SHP77 treated with DMSO at 0.1 percent for 48 hours (cell line): ENCODE measurements around the gene ACOXL.
"Not testable (repeated sequence)": the region's sequence is repeated elsewhere in the genome, so short reads cannot be mapped to it uniquely, and the experiment has no call there.

Experiments used
- DNase-seq: peaks from one replicate; lab custom pipeline; 2025; lab: John Stamatoyannopoulos, UW

Gene ACOXL

DNA sequence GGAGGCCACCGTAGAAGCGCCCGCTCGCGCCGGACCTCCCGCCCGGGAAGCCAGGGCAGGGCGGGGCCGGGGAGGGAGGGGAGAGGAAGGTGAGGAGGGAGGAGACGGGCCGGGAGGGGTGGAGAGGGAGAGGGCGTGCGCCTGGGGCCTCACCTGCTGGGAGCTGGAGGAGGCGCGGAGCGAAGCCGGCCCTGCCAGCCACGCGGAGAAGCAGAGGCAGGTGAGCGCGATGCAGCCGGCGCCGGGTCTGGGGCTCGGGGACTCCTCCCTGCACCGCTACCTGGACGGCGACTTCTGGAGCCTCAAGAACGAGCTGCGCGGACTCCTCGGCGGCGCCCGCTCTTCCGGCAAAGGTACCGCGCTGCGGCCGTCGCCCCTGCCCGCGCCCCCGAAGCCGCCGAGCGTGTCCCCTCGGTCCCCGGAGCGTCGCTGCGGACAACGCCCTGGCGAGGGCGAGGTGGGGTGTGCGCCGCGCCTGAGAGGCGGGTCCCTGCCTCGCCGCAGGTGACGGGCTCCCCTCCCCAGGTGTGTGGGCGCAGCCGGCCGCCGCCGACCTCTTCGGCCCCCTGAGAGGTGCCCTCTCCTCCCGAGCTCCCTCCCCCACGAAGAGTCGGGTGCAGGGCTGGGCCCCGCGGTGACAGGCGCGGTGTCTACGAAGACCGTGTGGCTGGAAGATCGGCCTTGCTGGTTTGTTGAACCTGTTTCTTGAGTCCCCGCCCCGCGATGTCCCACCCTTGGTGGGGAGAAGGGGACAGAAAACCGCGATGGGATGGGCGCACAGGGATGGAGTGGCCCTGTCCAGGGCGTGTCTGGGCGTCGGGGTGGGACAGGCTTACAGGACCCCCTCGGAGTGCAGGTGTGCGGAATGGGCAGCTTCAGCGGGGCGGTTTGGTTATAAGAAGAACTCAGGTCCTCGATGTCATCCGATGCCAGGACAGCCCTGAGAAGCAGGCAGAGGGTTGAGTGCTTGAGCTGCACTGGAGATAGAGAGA is at the start of gene ACOXL:
ACOXL (plus strand) TSS at position 152 of the 992 bp plus-strand sequence. CDS start 35,817 bp downstream, outside the sequence.
- DNase-seq: no peak

DNA sequence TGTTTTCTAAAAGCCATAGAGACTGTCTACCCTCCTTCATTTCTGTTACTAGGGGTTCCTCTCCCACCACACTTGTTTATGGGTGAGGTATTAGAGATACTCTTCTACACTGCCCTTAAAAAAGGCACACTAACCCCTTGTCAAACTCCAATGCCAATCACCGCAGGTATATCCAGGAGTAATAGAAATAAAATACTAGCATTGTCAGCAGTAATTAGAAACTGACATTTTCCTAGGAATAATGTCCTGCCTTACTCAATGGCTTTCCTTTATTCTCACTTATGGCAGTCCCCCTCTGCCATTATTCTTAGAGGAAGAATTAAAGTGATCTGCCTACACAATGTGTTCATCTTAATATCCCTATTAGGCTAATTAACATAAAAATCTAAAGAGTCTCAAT is 49.5 kb upstream of the ACOXL start:
- DNase-seq: no peak

DNA sequence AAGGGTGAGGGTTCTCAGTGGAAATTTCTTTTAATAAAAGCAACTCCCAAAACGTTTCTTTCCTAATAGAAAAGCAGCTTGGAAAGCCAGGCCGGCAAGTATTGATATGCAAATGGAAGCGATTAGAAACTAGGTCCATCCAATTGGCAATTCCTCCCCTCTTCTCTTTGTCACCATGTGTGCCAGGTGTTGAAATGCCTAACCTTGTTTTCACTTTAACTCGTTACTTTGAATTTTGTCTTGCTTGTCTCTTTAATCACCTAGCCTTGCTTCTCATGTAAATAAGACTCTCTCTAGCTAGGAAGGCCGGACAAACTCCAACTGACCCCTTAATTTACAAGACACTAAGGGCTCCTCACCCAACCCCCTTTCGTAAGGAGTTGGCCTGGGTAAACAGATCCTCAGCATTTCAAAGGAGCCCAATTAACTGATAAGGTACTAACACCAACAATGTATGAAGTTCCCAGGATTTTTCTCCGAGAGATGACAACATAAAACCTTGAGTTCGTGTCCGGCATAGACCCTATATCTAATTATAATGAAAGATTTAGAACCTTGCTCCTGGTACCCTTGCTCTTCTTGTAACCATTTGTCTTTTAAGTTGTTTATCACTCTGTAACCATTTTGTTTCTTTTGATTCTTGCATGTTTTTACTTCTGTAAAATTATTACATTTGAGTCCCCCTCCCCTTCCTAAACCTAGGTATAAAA is 44.4 kb upstream of the ACOXL start:
- DNase-seq: not testable (repeated sequence)

DNA sequence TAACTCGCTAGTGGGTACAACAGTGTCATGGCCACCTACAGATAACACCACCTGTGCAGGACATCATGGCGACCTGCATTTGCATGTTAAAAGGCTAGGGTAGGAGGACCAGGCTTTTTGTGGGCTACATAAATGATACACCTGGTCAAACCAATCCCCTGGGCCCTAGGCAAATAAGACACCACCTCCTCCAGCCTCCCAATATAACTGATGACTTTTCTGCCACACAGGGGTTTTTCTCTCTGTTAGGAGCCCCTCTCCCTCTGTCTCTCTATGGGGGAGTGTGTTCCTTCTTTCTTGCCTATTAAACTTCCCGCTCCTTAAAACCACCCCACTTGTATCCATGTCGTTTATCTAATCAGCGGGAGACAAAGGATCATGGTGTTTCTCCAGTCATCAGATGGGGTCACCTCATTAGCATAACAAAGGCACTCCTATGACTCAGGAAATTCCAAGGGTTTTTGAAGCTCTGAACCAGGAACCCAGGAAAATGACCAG is 43.7 kb upstream of the ACOXL start:
- DNase-seq: no peak

DNA sequence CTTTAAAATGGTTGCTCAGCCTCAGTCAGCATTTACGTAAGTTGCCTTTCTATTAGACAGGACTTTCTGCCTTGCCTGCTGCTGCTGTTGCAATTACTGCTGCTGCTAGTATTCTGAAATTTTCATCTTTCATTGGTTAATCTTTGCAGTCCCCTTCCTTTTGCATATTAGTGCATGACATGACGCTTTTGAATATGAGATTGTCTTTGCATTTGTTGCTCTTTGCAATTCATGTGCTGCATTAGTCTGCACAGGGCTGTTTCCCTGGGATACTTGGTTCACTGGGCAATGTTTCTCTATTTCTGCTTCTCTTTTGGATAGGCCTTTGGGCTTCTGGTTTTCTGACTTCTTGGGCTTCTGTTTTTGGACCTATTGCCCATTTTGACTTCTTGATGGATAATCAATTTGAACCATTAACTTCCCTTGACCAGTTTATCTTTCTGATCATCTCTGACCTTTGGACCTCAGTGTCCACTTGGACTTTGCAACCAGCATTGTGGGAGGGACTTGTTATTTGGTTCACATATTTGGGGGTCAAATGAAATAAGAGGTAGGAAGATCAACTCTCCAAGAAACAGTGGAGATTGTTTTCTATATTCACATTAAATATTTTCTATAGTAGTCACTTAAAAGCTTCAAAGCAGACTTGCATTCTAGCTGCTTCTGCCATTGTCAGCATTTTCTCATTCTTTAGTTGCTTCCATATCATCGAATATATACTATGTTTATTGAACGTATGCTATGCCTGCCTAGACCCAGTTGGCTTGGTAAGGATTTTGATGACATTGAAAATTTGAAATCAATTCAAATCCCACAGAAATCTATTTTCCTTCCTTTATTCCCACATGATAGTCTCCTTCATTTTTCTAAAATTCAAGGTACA is 42.0 kb upstream of the ACOXL start:
- no peak for DNase-seq

DNA sequence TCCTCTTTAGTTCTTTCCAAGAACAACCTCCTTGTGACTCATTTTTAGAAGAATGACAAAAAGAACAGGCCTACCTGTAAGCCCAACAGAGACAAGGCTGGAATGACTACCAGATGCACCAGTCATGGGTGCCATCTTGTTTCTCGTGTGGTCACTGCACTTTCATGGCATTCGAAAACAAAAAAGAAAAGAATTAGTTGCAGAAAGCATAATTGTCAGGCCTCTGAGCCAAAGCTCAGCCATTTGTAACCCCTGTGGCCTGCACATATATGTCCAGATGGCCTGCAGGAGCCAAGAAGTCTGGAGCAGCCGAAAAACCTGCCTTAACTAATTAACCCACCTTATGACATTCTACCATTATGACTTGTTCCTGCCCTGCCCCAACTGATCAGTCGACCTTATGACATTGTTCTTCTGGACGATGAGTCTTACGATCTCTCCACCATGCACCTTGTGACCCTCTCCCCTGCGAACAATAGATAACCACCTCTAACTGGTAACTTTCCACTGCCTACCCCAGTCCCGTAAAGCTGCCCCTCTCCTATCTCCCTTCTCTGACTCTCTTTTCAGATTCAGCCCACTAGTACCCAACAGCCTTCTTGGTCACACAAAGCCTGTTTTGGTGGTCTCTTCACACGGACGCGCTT is 40.6 kb upstream of the ACOXL start:
- no peak for DNase-seq

DNA sequence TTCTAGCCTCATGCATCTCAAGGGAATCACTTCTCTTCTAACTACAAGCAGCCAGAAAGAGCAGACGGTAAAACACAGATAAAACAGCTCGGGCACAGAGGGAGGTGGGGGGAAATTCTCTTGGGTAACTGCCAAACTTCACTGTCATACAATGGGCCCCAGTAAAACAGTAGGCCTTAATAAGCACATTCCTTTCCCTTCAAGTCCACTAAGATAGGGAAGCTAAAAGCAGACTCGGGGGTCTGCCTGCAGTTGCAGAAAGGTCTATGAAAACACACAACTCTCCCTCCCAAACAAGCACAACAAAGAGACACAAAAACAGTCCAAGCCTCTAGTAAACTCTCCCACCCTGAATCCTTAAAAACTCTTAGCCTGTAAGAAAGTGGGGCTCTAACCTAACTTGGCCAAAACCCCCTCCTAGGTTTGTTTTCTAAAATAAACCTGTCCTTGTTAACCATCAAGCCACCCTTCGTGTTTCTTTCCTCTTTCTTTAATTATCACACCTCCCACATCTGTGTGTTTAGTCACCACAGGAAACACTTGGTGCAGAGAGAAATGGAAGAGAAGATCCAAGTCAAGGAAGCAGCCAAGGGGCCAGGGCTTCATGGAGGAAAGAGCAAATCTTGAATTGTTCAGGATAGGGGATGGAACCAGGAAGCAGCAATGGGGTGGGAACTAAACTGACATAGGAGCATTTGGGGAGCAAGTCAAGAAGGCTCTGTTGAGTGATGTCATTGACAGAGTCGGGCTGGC is 37.1 kb upstream of the ACOXL start:
- not testable (repeated sequence) for DNase-seq

DNA sequence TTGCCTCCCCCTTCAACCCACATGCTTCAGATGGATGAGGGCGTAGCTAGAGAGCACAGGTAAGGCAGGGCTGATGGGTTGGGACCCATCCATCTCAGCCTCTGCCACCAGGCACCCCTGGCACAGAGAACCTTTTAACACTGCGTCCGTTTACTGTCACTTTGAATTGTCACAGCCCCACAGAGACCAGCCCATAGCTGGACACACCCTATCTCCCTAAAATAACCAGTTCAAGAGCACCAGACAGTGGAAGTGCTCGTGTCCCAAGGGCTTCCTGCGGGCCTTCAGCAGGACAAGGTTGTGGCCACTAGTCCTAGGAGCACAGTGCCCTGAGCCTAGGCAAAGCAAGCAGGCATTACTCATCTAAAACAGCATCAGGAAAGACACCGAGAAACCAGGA is 34.1 kb upstream of the ACOXL start:
- DNase-seq: not testable (repeated sequence)

DNA sequence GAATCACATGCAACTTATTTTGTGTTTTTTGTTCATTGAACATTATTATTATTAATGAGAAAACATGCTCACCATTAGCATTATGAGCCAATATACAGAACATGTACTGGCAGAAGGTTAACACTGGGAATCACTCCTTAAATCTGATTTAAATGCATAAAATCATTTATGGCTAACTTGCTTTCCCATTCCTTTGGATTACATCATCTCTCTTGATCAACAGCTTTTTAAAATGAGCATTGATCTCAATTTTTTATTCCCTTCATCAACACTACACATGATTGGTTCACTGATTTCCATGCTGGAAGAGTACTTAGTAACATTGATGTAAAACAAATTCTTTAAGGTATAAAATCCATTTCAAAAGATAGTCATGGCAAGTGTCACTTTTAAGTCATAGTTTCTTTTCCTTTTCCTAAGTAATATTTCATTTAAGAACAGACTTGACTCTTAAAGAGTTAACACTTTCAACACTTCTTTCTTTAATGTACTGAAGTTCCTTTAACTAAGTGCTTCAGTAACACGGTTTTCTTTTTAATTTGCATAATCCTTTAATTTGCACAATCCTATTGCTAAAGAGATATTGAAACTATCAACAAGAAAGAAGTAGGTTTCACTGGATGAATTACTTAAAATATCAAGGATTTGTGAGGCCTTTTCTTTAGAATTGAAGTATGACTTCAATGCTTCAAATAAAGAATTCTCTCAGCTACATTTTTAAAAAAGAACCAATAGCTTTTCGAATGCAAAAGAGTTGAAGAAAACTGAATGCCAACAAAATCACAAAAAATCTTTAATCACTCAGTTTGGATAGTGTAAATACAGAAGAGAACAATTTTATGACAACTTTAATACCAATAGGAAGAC is 29.6 kb upstream of the ACOXL start:
- no peak for DNase-seq

DNA sequence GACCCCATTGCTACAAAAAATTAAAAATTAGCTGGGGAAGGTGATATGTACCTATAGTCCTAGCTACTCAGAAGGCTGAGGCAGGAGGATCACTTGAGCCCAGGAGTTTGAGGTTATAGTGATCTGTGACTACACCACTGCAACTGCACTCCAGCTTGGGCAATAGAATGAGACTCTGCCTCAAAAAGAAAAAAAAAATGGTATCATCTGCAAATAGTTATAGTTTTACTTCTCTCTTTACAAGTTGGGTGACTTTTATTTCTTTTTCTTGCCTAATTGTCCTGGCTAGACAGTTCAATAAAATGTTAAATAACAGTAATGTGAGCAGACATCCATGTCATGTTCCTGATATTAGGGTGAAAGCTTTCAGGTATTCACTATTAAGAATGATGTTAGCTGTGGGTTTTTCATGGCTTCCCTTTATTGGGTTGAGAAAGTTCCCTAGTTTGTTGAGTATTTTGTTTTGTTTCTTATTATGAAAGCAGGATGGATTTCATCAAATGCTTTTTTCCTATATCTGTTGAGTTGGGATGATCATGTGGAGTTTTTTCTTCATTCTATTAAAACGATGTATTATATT is 24.9 kb upstream of the ACOXL start:
- DNase-seq: no peak

DNA sequence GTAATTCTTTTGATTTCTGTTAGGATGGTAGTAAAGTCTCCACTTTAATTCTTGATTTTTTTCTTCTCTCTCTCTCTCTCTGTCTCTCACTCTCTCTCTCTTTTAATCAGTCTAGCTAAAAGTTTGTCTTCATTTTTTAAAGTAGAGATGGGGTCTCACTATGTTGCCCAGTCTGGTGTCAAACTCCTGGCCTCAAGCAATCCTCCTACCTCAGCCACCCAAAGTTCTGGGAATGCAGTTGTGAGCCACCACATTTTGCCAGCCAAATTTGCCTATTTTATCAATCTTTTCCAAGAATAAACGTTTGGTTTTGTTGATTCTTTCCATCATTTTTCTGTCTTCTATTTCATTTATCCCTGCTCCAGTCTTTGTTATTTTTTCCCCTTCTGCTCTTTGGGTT is 23.9 kb upstream of the ACOXL start:
- DNase-seq: no peak

DNA sequence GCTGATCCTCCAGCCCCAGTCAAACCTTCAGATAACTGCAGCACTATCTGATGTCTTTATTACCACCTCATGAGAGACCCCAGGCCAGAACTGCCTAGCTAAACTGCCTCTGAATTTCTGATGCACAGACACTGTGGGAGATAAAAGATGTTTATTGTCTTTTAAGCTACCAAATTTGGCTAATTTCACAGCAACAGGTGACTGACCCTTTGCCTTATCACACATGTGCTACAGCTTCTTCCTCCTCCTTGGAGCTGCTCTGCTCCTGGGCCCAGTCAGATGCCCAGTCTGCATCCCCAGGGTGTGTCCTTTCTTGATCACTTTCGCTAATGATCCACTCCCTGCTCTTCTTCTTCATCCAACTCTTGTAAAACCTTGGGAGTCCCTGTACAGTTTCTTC is 19.6 kb upstream of the ACOXL start:
- no peak for DNase-seq

DNA sequence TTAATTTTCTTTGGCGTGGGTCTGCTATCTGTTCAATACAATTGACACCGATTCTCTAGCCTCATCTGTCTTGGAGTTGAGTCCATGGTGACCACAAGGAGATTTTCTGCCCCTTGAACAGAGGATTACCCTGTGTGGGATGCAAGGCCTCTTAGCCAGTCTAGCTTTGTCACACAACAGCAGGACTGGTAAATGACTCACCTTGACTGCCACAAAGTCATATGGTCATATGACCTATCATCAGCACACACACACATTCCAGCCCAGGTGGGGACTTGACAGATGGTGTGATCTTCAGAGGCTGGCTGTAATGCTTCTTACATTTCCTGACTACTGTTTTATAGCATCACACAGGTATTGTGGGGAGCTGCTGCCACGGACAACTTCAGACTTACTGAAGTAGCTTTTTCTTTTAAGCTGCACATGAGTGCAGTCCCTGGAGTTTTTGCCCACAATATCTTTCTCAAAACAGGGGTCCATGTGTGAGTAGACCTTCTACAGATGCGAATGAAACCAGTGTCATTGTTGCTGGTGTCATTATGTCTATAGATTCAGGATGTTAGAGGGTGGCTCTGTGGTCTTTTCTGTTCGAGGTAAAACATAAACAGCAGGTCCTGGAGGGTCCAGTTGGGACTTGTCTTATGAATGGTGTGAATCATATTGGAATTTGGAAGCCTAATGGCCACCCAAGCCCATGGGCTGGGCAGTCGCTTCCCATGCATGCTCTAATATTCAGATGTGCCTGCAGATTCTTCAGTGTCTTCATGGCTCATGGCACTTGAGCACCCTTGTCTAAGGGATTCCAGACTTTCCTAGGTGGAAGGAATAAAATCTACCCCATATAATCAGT is 18.6 kb upstream of the ACOXL start:
- no peak for DNase-seq

DNA sequence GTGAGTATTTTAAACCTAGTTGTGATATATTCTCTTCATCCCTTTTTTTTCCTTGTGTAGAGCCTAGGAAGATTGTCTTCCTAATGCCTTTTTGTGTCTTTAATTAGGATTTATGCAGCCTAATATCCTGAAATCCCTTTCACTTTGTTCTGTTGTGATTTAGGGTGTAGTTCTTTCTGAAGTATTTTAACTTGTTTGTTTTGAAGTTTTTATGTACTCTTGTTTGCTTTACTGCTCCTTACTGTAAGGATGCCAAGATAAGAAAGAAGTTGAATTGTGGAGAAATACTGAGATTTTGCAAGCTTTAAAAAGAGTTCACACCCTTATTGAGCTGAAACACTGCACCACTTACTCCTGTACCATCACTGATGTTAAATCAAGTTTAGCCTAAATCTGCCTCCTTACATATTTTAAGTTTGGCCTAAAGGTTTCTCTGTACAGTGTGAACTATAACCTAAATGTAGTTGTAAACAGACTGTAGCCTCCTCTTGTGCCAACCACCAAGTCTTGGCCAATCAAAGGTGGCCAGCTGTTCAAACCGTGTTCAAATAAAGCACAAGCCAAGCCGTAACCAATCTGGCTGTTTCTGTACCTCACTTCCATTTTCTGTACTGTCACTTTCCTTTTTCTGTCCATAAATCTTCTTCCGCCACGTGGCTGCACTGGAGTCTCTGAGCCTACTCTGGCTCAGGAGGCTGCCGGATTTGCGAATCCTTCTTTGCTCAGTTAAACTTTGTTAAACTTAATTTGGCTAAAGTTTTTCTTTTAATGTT is 17.7 kb upstream of the ACOXL start:
- DNase-seq: no peak

DNA sequence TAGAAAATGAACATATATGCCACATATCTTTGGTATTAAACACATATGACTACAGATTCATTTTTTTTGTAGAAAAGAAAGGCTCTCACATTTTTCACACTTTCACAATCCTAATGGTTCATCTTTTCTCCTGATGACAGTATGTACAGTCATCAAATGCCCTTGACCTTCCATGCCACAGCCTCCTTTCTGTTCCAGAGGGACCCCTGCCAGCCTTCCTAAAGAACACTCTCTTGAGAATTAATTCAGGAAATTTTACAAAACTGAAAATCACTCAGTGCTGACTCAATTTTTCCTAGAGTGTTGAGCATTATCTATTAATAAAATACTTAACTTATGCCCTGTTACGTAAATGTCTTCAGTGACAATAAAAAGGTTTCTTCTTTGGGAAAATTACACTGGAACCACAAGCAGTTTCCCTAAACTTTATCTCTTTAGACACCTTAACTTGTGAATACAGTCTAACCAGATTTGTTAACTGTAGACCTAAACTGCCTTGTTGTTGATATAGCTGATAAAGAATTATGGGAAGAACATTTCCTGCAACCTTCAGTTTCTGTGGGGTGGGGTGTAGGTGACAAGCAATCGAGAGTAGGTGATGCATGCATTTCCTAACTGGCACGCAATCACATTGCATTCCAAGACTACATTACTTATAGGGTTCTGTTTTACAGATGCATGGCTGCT is 15.3 kb upstream of the ACOXL start:
- DNase-seq: no peak

DNA sequence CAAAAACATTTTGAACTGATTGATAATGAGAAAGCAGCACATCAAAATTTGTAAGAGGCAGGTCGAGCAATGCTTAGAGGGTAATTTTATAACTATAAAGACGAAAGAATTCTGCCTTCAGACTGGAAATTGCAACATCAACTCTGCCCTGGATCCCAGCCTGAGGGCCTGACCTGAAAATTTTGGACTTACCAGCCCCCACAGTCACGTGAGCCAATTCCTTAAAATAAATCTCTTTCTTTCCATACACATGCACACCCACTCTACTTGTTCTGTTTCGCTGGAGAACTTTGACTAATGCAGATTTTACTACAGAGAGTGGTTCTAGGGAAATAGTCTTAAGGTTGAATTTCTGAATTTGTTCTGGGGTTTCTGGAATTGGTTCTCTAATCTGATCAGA is 14.6 kb upstream of the ACOXL start:
- no peak for DNase-seq

DNA sequence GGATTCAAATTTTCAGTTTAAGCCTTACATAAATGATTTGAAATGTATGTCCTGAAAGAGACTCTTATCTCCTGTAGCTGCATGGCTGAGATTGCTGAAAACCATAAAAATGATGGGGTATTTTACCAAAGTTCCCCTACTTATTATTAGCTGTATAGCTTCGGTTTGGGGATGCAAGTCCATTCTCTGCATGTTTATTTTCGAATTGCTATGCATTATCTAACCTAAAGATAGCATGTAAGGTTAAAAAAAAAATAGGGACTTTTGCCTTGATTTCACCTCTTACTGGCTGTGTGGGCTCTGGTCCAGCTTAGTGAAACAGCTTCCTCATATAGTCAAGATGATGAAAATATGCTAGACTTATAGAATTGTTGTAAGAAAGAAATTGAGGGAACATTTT is 14.0 kb upstream of the ACOXL start:
- no peak for DNase-seq
